Ectodermal cell (in vitro differentiated cells): ENCODE data around the gene TMEM87B.

Source experiments
- H3K27ac ChIP-seq: 2 replicates; pipeline ENCODE4 v1.7.0; 2013; ENCODE audit warnings: mild to moderate bottlenecking, low read depth, low read length; ENCODE audit not compliant: insufficient read depth, poor library complexity, severe bottlenecking
- H3K27me3 ChIP-seq: 2 replicates; pipeline ENCODE4 v1.7.0; 2013; ENCODE audit warnings: mild to moderate bottlenecking, low read length; ENCODE audit not compliant: insufficient read depth, control insufficient read depth, poor library complexity, severe bottlenecking
- H3K36me3 ChIP-seq: one replicate; pipeline ENCODE4 v1.7.0; 2013; ENCODE audit warnings: low read length; ENCODE audit not compliant: control insufficient read depth, insufficient read depth
- H3K4me1 ChIP-seq: one replicate; pipeline ENCODE4 v1.7.0; 2013; ENCODE audit warnings: low read length; ENCODE audit not compliant: control insufficient read depth, insufficient read depth
- H3K4me3 ChIP-seq: 2 replicates; pipeline ENCODE4 v1.7.0; 2013; ENCODE audit warnings: low read depth, low read length, control low read depth; ENCODE audit not compliant: insufficient read depth
- H3K9me3 ChIP-seq: 2 replicates; pipeline ENCODE4 v1.7.0; 2013; ENCODE audit warnings: mild to moderate bottlenecking, low read length, moderate library complexity; ENCODE audit not compliant: control insufficient read depth
- WGBS, 2 experiments: methylation state at CpG; one replicate each; pipeline ENCODE4 v1.1.7; 2013; ENCODE audit warnings: missing lambda C conversion rate in 2 of 2; 5-methylcytosine and 5-hydroxymethylcytosine counted together

Gene TMEM87B

DNA sequence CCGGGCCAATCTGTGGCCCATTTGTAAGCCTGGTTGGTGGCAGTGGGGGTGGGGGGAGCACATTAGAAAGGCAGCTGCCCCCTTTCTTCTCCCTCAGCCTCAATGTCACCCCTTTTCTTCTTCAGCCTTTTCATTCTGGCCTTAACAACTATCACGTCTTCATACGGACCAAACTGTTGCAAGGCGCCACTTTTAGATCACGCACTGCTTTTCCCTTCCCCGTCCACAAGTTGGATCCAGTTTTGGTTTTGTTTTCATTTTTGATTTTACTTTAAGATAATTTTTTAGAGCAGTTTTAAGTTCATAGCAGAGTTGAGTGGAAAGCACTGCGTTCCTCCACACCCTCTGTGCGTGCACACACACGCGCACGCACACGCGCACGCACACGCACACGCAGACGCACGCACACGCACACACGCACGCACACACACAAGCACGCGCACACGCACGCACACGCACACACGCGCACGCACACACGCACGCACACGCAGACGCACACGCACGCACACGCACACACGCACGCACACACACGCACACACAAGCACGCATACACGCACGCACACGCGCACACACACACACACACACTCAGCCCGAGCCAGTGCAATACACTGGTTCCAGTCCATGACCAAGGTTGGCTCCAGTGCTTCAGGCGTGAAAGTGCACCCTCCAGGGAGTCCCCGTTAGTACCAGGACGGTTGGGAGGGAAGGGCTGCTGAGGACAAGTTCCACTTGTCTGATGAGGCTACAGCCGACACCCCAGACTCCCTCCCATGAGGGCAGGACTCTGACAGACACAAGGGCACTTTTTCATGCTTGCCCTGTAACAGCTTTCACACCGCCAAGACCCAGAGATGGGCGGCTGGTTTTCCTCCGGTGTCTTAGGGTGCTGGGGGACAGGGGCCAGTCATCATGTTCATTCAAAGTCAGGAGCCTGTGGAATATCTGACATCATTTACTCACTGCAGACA is 105.5 kb downstream of the TMEM87B start:
- no peak overlapping the region for H3K27ac ChIP-seq
- peaks cover 6% of the 10 kb centered on the region for H3K4me1 ChIP-seq
- no peak overlapping the region for H3K4me3 ChIP-seq
- WGBS, 2 experiments = 82 to 89% methylated on average over 45 to 52 of the region's 52 CpGs
- H3K27me3 ChIP-seq = no peaks in the 10 kb centered on the region
- H3K9me3 ChIP-seq = no peaks in the 10 kb centered on the region
- no peaks in the 10 kb centered on the region for H3K36me3 ChIP-seq

DNA sequence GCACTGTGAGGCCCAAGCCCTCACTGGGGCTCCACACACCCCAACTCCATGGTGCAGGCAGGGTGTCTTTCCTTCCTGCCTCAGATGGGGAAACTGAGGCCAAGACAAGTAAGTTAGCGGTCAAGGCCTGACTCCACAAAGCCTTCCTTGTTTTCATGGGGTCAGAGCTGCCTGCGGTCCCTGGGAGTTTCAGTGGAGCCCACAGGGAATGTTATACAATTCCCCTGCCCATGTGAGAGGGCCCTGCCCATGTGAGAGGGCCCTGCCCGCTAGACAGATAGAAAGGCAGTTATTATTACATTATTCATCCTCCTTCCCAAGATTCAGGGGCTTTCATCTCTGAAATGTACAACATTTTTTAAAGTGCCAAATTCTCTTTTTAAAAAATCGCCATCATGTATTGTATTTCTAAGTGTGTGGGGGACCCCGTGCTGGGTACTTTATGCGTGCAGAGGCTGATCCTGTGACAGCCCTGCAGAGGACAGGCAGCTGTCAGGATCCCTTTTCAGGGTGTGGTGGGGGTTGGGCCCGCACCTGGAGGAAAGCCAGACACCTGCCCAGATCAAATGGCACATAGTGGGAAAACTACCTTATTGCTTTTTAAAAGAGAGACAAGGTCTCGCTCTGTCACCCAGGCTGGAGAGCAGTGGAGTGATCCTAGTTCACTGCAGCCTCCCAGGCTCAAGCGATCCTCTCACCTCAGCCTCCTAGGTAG is 106.5 kb downstream of the TMEM87B start:
- no peaks in the 10 kb centered on the region for H3K27me3 ChIP-seq
- no peak overlapping the region for H3K27ac ChIP-seq
- H3K4me1 ChIP-seq = peaks cover 2% of the 10 kb centered on the region
- 94% methylated on average over 8 to 9 of the region's 9 CpGs for WGBS, 2 experiments
- no peaks in the 10 kb centered on the region for H3K36me3 ChIP-seq
- no peaks in the 10 kb centered on the region for H3K9me3 ChIP-seq
- no peak overlapping the region for H3K4me3 ChIP-seq

DNA sequence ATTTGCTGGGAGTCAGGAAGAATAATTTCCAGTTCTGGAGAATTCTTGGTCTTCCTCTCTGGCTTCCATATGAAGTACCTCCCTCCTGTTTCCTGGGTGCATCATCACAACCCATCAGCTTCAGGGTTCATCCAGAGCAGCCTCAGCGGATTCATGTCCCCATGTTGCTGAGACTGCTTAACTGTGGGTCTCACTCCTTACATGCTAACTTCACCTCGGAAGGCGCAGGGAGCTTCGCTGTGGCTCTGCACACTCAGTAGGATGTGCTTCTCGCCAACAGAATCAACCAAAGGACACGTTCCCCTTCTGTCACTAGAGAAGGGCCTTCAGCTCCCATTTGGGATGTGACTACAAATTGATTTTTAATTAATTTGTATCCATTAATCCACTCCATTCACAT is 107.3 kb downstream of the TMEM87B start:
- Histone ChIP-seq H3K36me3 (no peaks in the 10 kb centered on the region), H3K27ac (no peak overlapping the region), H3K9me3 (no peaks in the 10 kb centered on the region), H3K27me3 (no peaks in the 10 kb centered on the region), H3K4me1 (no peaks in the 10 kb centered on the region), H3K4me3 (no peak overlapping the region)
- WGBS, 2 experiments = 91 to 92% methylated on average over 6 of the region's 6 CpGs

DNA sequence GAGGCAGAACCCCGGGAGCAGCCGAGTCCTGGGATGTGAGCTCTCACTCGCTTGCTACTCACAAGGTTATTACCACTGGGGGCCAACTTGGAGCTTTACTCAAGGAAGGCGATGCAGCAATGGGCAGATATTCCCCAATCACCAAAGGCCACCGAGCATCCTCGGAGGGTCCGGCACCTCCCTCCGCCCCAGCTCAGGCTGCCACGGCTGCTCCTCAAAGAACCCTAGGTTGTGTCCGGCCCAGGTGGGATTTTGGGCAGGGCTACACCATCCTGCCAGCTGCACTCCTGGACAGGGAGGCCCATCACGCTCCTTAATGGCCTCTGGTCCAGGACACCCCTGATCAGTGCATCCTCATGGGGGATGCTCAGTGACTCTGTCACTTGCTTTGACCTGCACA is 107.9 kb downstream of the TMEM87B start:
- no peak overlapping the region for H3K27ac ChIP-seq
- H3K9me3 ChIP-seq = no peaks in the 10 kb centered on the region
- 94 to 95% methylated on average over 11 of the region's 11 CpGs for WGBS, 2 experiments

DNA sequence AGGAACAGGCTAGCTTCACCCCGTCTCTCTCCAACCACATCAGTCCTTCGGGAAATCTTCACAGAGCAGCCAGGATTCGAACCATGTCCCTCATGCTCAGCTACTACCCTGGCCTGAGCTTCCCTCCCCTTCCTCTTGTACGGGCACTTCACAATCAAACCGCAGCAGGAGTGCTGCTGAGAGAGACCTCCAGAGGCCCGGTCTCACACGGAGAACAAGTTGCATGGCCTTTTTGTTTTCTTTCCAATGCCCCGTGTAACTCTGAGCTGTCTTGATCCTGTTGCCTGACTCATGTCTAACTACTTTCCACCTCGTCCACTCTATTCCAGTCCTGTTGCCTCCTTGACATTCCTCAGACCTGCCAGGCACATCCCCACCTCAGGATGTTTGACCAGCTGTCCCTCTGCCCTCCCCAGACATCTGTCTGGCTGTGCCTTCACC is 108.5 kb downstream of the TMEM87B start:
- H3K27me3 ChIP-seq = no peaks in the 10 kb centered on the region
- 74 to 75% methylated on average over 9 of the region's 9 CpGs for WGBS, 2 experiments
- no peaks in the 10 kb centered on the region for H3K9me3 ChIP-seq
- no peaks in the 10 kb centered on the region for H3K4me1 ChIP-seq
- H3K36me3 ChIP-seq = no peaks in the 10 kb centered on the region
- H3K4me3 ChIP-seq = no peak overlapping the region
- H3K27ac ChIP-seq = no peak overlapping the region

More for the DNA sequence above, 107.9 kb downstream of the TMEM87B start:
- H3K36me3 ChIP-seq = no peaks in the 10 kb centered on the region
- no peak overlapping the region for H3K4me3 ChIP-seq
- H3K27me3 ChIP-seq = no peaks in the 10 kb centered on the region
- no peaks in the 10 kb centered on the region for H3K4me1 ChIP-seq

DNA sequence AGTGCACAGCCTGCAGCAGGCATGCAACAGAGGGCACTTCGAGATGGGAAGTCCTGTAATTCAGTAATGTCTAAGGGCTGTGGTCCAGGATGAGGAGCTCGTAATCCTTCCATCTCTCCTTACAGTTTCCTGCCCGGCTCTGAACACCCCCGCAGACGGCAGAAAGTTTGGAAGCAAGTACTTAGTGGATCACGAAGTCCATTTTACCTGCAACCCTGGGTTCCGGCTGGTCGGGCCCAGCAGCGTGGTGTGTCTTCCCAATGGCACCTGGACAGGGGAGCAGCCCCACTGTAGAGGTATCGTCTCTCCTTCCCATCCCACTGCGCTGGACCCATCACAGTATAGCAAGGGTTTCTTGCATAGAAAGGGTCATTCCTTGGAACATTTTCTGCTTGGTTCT is 109.8 kb downstream of the TMEM87B start:
- Histone ChIP-seq H3K9me3 (no peaks in the 10 kb centered on the region), H3K4me1 (no peaks in the 10 kb centered on the region), H3K27ac (no peak overlapping the region), H3K36me3 (no peaks in the 10 kb centered on the region), H3K4me3 (no peak overlapping the region), H3K27me3 (no peaks in the 10 kb centered on the region)
- WGBS, 2 experiments = 92 to 96% methylated on average over 11 of the region's 11 CpGs

DNA sequence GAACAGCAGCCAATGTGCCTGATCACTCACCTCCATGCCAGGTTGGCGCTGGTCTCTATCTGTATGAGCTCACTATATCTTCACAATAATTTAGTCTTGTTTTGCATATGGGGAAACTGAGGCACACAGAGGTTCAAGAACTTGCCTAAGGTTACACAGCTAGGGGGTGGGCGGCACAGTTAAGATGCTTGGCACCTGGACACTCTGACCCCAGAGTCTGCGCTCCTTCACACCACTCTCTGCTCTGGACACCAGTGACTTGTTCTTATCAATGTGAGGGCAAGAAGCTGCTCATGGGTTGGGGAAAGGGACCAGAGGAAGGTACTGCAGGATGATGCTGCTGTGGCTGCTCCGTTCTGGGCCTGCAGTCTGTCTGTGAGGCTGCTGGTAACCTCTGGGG is 110.2 kb downstream of the TMEM87B start:
- Histone ChIP-seq H3K27ac (no peak overlapping the region), H3K27me3 (no peaks in the 10 kb centered on the region), H3K4me1 (no peaks in the 10 kb centered on the region), H3K9me3 (no peaks in the 10 kb centered on the region), H3K36me3 (no peaks in the 10 kb centered on the region), H3K4me3 (no peak overlapping the region)
- 92 to 95% methylated on average over 4 of the region's 4 CpGs for WGBS, 2 experiments

DNA sequence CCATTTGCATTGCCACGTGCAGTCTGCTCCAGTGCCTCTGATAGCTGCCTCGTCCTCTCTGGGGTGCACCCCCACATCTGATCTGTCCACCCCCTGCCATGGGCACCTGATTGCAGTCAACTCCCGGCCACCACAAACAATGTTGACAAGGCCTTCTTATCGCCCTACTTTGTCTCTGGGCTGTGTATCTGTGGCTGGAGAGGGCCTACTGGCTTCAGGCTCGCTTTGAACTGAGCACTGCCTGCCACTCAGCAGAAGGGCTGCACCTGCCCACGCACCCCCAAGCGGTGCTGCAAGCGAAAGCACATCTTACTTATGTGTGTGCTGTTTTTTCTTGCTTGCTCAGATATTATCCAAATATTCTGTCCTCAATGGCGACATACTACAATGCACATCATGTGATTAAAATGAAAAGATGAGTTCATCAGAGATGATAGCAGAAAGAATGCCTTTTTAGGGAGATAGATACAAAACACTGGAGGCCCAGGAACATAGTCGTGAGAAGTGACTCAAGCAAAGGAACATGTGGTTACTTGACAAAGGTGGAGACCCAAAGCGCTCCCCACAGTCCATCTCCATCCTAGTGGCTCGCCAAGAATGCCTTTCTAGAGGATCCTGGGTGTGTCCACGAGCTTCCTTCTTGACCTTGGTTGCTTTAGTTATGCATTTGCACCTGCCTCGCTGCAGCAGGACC is 111.9 kb downstream of the TMEM87B start:
- no peaks in the 10 kb centered on the region for H3K4me1 ChIP-seq
- no peak overlapping the region for H3K27ac ChIP-seq
- no peak overlapping the region for H3K4me3 ChIP-seq
- H3K9me3 ChIP-seq = no peaks in the 10 kb centered on the region
- WGBS, 2 experiments = 84 to 88% methylated on average over 14 of the region's 14 CpGs
- no peaks in the 10 kb centered on the region for H3K27me3 ChIP-seq
- no peaks in the 10 kb centered on the region for H3K36me3 ChIP-seq

DNA sequence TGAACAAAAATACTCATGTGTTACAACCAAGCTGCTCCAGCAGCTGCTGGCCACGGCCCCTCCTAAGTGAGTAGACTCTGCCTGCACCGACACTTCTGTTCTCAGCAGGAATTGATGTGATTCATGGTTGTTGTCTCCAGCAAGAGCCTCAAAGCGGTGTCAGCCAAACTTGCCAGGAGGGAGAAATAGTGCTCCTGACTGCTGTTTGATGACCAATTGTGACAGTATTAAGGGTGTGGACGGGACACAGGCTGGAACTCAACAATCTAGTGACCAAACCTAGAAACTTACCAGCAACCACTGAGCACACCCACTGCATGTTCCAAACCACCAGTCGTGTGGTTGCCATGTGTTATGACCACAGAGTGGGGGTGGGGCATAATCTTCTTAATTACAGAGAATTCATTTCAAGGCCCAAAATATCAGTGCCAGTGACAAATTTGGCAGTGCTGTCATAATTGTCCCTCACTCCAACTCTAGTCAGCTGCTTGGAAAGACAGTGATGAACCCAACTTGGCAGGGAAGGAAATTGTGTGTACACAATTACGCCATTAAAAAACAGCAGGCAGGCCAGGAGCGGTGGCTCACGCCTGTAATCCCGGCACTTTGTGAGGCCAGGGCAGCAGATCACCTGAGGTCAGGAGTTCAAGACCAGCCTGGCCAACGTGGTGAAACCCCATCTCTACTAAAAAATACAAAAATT is 113.5 kb downstream of the TMEM87B start:
- Histone ChIP-seq H3K4me3 (no peak overlapping the region), H3K36me3 (no peaks in the 10 kb centered on the region), H3K9me3 (no peaks in the 10 kb centered on the region), H3K27me3 (no peaks in the 10 kb centered on the region), H3K4me1 (no peaks in the 10 kb centered on the region), H3K27ac (no peak overlapping the region)
- WGBS, 2 experiments = 90 to 92% methylated on average over 10 of the region's 10 CpGs
